Common myeloid progenitor, CD34-positive (primary cell): Measurements from ENCODE around the gene ZNF646.

ENCODE experiments used
- CTCF ChIA-PET: fragments of 350-600 bp; sonication (Branson Sonifier 250); formaldehyde crosslinking; loops from one replicate; lab custom pipeline; 2021; ENCODE audit warnings: antibody characterized with exemption; lab: Charles Lee
- POLR2A ChIA-PET: fragments of 350-600 bp; sonication (Branson Sonifier 250); formaldehyde crosslinking; loops from one replicate; lab custom pipeline; 2021; ENCODE audit warnings: antibody characterized with exemption; lab: Charles Lee
- DNase-seq, 3 donors: peaks; one replicate each; pipeline versions ENCODE4 v3.0.0 to v3.0.0-alpha.2; 2013
- H3K27ac ChIP-seq, 2 experiments: 1 replicate in 1 of 2; 2 replicates in 1 of 2; pipeline ENCODE4 v1.7.0; 2013; ENCODE audit warnings: inconsistent platforms in 2 of 2, low read length in 2 of 2, mild to moderate bottlenecking in 2 of 2, low read depth in 1 of 2, moderate library complexity in 1 of 2; ENCODE audit not compliant: severe bottlenecking in 2 of 2, insufficient read depth in 1 of 2, poor library complexity in 1 of 2
- H3K27me3 ChIP-seq, 5 experiments: replicated peaks in 2 of 5; 1 replicate in 3 of 5; 2 replicates in 2 of 5; pipeline versions ENCODE4 v1.6.1 to v1.7.0; 2013; ENCODE audit warnings: low read length in 4 of 5, mild to moderate bottlenecking in 2 of 5, moderate library complexity in 2 of 5, inconsistent platforms in 1 of 5; ENCODE audit not compliant: insufficient read depth in 5 of 5, control insufficient read depth in 4 of 5
- H3K36me3 ChIP-seq, 4 experiments: 1 replicate in 2 of 4; 2 replicates in 2 of 4; pipeline versions ENCODE4 v1.6.1 to v1.7.0; 2013; ENCODE audit warnings: low read length in 3 of 4, control low read depth in 1 of 4, mild to moderate bottlenecking in 1 of 4; ENCODE audit not compliant: control insufficient read depth in 4 of 4, insufficient read depth in 4 of 4
- H3K4me1 ChIP-seq, 4 experiments: 1 replicate in 3 of 4; 2 replicates in 1 of 4; pipeline versions ENCODE4 v1.6.1 to v1.7.1; 2013; ENCODE audit warnings: low read length in 3 of 4, mild to moderate bottlenecking in 3 of 4, control low read depth in 1 of 4, inconsistent platforms in 1 of 4, moderate library complexity in 1 of 4; ENCODE audit not compliant: control insufficient read depth in 4 of 4, insufficient read depth in 4 of 4; ENCODE audit errors: control extremely low read depth in 1 of 4
- H3K4me3 ChIP-seq, 7 experiments: 1 replicate in 4 of 7; 2 replicates in 3 of 7; pipeline versions ENCODE4 v1.5.1 to v1.7.0; 2013; ENCODE audit warnings: mild to moderate bottlenecking in 7 of 7, low read length in 6 of 7, moderate library complexity in 6 of 7, inconsistent platforms in 2 of 7, low read depth in 2 of 7, control low read depth in 1 of 7; ENCODE audit not compliant: insufficient read depth in 4 of 7, control insufficient read depth in 1 of 7; ENCODE audit errors: extremely low read depth in 1 of 7
- H3K9me3 ChIP-seq, 5 experiments: 1 replicate in 4 of 5; 2 replicates in 1 of 5; pipeline versions ENCODE4 v1.6.1 to v1.7.1; 2013; ENCODE audit warnings: low read length in 4 of 5, mild to moderate bottlenecking in 2 of 5, inconsistent platforms in 1 of 5, low read depth in 1 of 5, moderate library complexity in 1 of 5; ENCODE audit not compliant: control insufficient read depth in 4 of 5, insufficient read depth in 2 of 5; ENCODE audit errors: control extremely low read depth in 1 of 5
- WGBS: methylation state at CpG from one replicate; pipeline ENCODE4 v1.1.5; 2013; ENCODE audit not compliant: insufficient coverage; 5-methylcytosine and 5-hydroxymethylcytosine counted together

Gene ZNF646

DNA sequence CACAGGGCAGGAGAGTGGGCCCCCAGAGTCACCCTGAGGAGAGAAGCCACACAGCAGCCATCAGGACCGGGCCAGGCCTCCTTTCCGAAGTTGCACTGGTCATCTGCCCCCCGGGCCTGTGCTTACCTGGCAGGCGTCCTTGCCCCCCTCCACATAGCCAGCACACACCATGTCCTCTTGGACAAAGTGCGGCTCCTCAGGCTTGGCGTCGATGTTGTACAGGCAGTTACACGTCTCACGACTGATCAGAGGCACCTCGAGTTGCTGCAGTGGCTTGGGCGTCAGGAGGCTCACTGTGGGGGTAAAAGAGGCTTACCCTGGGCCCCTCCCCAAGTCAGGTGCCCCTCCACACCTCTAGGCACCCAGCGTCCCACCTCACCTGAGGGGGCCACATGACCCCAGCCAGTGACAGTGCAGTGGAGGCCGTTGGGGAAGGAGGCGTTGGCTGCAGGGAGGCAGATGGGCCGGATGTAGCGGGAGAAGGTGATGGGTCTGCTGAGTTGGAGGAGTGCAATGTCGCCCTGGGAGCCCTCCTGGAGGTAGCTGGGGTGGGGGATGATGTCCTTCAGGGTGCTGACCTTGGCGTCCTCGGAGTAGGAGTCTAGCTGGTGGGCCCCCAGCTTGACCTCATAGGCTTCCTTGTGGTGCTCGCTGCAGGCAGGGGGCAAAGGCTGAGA is 58.2 kb downstream of the ZNF646 start:
- H3K36me3 ChIP-seq = peaks cover 0 to 32% (median 16%) of the 10 kb centered on the region in 4 experiments
- no peaks in the 10 kb centered on the region for H3K9me3 ChIP-seq
- ChIA-PET CTCF (interaction anchor here (0.6 to 9.6 kb wide), 5 partner anchors 9 to 38 kb away, joined by 3 to 123 read pairs (median 3); partner anchors contain the start of gene VKORC1), POLR2A (interaction anchor here (1.6 kb wide), 1 partner anchor 15 kb away, joined by 4 read pairs; the partner anchor contains the start of gene KAT8)
- H3K4me1 ChIP-seq = peaks cover 6 to 32% (median 31%) of the 10 kb centered on the region in 4 experiments
- H3K27ac ChIP-seq = no peak overlapping the region
- no peaks in the 10 kb centered on the region for H3K27me3 ChIP-seq
- 90% methylated on average over 14 of the region's 20 CpGs for WGBS
- DNase-seq = no peak
- H3K4me3 ChIP-seq = no peak overlapping the region

DNA sequence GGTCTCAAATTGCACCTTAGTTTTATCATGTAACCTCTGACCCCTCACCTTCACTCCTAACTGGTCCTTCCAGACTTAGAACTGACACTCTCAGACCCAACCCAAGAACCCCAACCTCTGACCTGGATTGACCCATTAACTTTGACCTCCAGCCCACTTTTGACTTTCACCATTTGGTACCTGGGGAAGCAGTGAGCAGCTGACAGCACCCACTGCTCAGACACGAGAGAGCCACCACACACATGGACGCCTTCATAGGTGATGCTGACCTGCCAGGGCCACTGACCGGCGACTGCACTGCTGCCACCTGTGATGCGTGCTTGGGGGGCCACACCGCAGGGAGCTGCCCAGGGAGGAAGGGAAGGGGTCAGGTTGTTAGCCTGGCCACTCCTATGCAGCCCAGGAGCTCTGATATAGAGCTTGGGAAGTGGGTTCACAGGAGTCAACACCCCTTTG is 58.9 kb downstream of the ZNF646 start:
- CTCF ChIA-PET = interaction anchor here (0.6 to 9.6 kb wide), 4 partner anchors 10 to 223 kb away, joined by 3 to 123 read pairs (median 6); no protein-coding TSS in a partner anchor
- H3K27ac ChIP-seq = no peak overlapping the region
- DNase-seq = no peak
- 98% methylated on average over 6 of the region's 6 CpGs for WGBS
- peaks cover 3 to 26% (median 25%) of the 10 kb centered on the region in 4 experiments for H3K4me1 ChIP-seq
- POLR2A ChIA-PET = no interaction called here
- H3K36me3 ChIP-seq = peaks cover 0 to 27% (median 16%) of the 10 kb centered on the region in 4 experiments
- no peaks in the 10 kb centered on the region for H3K27me3 ChIP-seq
- no peak overlapping the region for H3K4me3 ChIP-seq
- no peaks in the 10 kb centered on the region for H3K9me3 ChIP-seq
